Fibroblast of lung (primary cell): ENCODE measurements around the gene ANKRD22. TPM values are rescaled to one million over a fixed set of nuclear protein-coding genes. Genes with fewer than 3 reads are reported as not detected.
A peak's percentile ranks its signal among the peaks of the same experiment; 100 is the strongest.

Source experiments
- DNase-seq, 2 donors: peaks; one replicate each; pipeline versions ENCODE4 v3.0.0 to v3.0.0-alpha.2; 2010; ENCODE audit warnings: low read depth in 2 of 2
- H2AFZ ChIP-seq: 2 replicates; pipeline ENCODE4 v1.5.1; 2012; ENCODE audit warnings: low read length, control low read depth, inconsistent platforms
- H3K27ac ChIP-seq: 2 replicates; pipeline ENCODE4 v1.5.1; 2011; ENCODE audit warnings: low read length, control low read depth; ENCODE audit not compliant: insufficient read depth
- H3K27me3 ChIP-seq: 2 replicates; pipeline ENCODE4 v1.5.1; 2011; ENCODE audit warnings: mild to moderate bottlenecking, low read length; ENCODE audit not compliant: control insufficient read depth, insufficient read depth
- H3K36me3 ChIP-seq: 2 replicates; pipeline ENCODE4 v1.5.1; 2011; ENCODE audit warnings: low read length; ENCODE audit not compliant: control insufficient read depth, insufficient read depth
- H3K4me1 ChIP-seq: 2 replicates; pipeline ENCODE4 v1.5.1; 2011; ENCODE audit warnings: low read length; ENCODE audit not compliant: control insufficient read depth, insufficient read depth; ENCODE audit errors: extremely low read depth
- H3K4me2 ChIP-seq: 2 replicates; pipeline ENCODE4 v1.5.1; 2011; ENCODE audit warnings: low read length, control low read depth; ENCODE audit not compliant: insufficient read depth; ENCODE audit errors: extremely low read depth
- H3K4me3 ChIP-seq, 4 experiments: fragments of 200-600 bp in 1 of 4; sonication (generic) in 1 of 4; replicated peaks in 1 of 4; 2 replicates each; pipeline ENCODE4 v1.5.1; 2011 to 2016; ENCODE audit warnings: low read length in 4 of 4, low read depth in 3 of 4, mild to moderate bottlenecking in 3 of 4, control low read depth in 2 of 4, inconsistent platforms in 1 of 4, mixed read lengths in 1 of 4; ENCODE audit not compliant: insufficient read depth in 1 of 4; ENCODE audit errors: control extremely low read depth in 1 of 4
- H3K79me2 ChIP-seq: 2 replicates; pipeline ENCODE4 v1.5.1; 2012; ENCODE audit warnings: mild to moderate bottlenecking, low read length, inconsistent platforms; ENCODE audit not compliant: control insufficient read depth, insufficient read depth
- H3K9ac ChIP-seq: 2 replicates; pipeline ENCODE4 v1.5.1; 2011; ENCODE audit warnings: mild to moderate bottlenecking, low read length, control low read depth; ENCODE audit not compliant: insufficient read depth
- H3K9me3 ChIP-seq: 2 replicates; pipeline ENCODE4 v1.5.1; 2012; ENCODE audit warnings: low read depth, low read length; ENCODE audit not compliant: control insufficient read depth, insufficient read depth
- H4K20me1 ChIP-seq: 2 replicates; pipeline ENCODE4 v1.5.1; 2011; ENCODE audit warnings: low read length; ENCODE audit not compliant: control insufficient read depth, insufficient read depth; ENCODE audit errors: extremely low read depth
- EZH2 ChIP-seq: IDR thresholded peaks from 2 replicates; pipeline ENCODE4 v1.5.1; 2012; ENCODE audit warnings: low read length, control low read depth, mild to moderate bottlenecking; ENCODE audit errors: missing control alignments
- polyA plus RNA-seq, 2 donors: library from polyadenylated mRNA; depleted of rRNA in 1 of 2; stranded (reverse) in 1 of 2; unstranded in 1 of 2; fragments of >200 nt; gene quantifications; 2 replicates each; pipeline ENCODE4 v1.2.1, GENCODE V29; 2011 to 2012; ENCODE audit warnings: missing spikeins in 1 of 2
- total RNA-seq: library from RNA; depleted of rRNA; stranded (reverse); fragments of >200 nt; gene quantifications from 2 replicates; pipeline ENCODE4 v1.2.1, GENCODE V29; 2014
- TF ChIP-seq, protein P1 (sequence below), 2 donors: IDR thresholded peaks in 1 of 2; conservative IDR thresholded peaks in 1 of 2; 1 replicate in 1 of 2; 2 replicates in 1 of 2; pipeline ENCODE4 v1.5.1; 2011 to 2012; ENCODE audit warnings: low read length in 2 of 2, control low read depth in 1 of 2, inconsistent platforms in 1 of 2, low read depth in 1 of 2, mild to moderate bottlenecking in 1 of 2

ANKRD22 gene
- total and polyA plus RNA-seq, 2 donors (not counting 1 experiment from before 2014, with no cell fraction given) = 0.17 TPM; not detected in 1

DNA sequence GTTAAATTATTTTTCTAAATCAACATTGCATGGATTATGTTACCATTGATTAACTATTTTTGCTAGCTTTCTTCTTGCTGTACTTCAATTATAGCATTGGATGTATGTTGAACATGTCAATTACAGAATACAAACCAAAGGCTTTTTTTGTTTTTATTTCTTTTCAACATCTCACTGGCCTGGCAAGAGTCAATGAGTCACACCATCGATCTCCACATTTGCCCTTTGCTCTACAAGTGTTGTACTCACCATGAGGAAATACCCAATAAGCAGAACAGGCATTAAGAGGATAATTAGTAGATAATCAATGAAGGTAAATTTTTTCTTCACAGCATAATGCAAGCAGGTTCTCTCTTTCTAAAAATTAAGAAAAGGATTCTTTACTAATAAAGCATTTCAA, 23.3 kb downstream of the ANKRD22 start:
- Histone ChIP-seq H3K27ac (no peak overlapping the region), H3K36me3 (no peaks in the 10 kb centered on the region), H4K20me1 (no peaks in the 10 kb centered on the region), H2AFZ (no peak overlapping the region), H3K4me1 (no peaks in the 10 kb centered on the region), H3K9me3 (no peaks in the 10 kb centered on the region), H3K27me3 (no peaks in the 10 kb centered on the region), H3K4me3 (no peak overlapping the region), H3K79me2 (no peaks in the 10 kb centered on the region), H3K9ac (no peak overlapping the region), H3K4me2 (no peak overlapping the region)
- no peak for TF ChIP-seq EZH2
- TF ChIP-seq, protein P1, sequence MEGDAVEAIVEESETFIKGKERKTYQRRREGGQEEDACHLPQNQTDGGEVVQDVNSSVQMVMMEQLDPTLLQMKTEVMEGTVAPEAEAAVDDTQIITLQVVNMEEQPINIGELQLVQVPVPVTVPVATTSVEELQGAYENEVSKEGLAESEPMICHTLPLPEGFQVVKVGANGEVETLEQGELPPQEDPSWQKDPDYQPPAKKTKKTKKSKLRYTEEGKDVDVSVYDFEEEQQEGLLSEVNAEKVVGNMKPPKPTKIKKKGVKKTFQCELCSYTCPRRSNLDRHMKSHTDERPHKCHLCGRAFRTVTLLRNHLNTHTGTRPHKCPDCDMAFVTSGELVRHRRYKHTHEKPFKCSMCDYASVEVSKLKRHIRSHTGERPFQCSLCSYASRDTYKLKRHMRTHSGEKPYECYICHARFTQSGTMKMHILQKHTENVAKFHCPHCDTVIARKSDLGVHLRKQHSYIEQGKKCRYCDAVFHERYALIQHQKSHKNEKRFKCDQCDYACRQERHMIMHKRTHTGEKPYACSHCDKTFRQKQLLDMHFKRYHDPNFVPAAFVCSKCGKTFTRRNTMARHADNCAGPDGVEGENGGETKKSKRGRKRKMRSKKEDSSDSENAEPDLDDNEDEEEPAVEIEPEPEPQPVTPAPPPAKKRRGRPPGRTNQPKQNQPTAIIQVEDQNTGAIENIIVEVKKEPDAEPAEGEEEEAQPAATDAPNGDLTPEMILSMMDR (conservative IDR thresholded peaks at IDR 0.05 in 1 of 2, IDR thresholded peaks at IDR 0.05 in 1 of 2; ENCODE audit: low read depth in 1 of 2, low read length in 2 of 2) = no peak
- peak in 1 of 2 donors; percentile 60 for DNase-seq

DNA sequence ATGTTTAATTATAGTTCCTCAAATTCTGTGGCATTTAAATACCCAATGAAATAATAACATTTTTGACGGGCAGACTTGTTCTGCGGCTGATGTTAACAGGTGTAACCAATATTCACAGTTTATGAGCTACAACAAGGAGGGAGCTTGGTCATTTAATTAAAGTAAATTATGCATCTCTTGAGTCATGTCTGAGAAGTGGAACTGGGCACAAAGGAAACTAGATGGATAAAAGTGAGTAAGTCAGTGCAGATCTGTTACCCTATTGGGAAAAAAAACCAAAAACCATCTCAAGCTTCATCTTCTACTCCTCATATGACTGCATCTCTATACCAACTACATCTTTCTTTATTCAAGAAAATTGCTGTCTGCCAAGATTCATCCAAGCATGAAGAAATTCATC, 24.0 kb downstream of the ANKRD22 start:
- Histone ChIP-seq H3K9ac (no peak overlapping the region), H3K27me3 (no peaks in the 10 kb centered on the region), H3K4me2 (no peak overlapping the region), H3K27ac (no peak overlapping the region), H3K9me3 (no peaks in the 10 kb centered on the region), H3K4me1 (no peaks in the 10 kb centered on the region), H4K20me1 (no peaks in the 10 kb centered on the region), H3K4me3 (no peak overlapping the region), H3K36me3 (no peaks in the 10 kb centered on the region), H3K79me2 (no peaks in the 10 kb centered on the region), H2AFZ (no peak overlapping the region)
- no peak for DNase-seq
- TF ChIP-seq, protein P1 (conservative IDR thresholded peaks at IDR 0.05 in 1 of 2, IDR thresholded peaks at IDR 0.05 in 1 of 2; ENCODE audit: low read depth in 1 of 2, low read length in 2 of 2) = no peak
- no peak for TF ChIP-seq EZH2

DNA sequence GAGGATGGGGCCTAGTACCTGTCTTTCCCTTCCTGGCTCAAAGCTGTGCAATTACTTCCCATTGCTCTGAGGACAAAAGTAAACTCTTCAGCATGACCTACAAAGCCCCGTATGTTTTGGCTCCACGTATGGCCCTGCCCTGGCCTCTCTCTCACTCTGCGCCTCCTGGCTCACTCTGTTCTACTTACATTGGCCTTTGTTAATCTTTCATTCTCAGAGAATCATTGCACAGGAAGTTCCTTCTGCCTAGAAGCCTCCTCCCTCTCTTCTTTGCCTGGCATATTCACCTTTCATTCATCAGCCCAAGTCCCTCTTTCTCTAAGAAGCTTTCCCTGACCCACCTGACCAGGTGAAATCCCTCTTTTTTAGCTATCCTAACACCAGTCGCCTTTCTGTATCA, 25.3 kb downstream of the ANKRD22 start:
- Histone ChIP-seq H2AFZ (no peak overlapping the region), H3K27ac (no peak overlapping the region), H3K4me3 (no peak overlapping the region), H4K20me1 (no peaks in the 10 kb centered on the region), H3K9ac (no peak overlapping the region), H3K36me3 (no peaks in the 10 kb centered on the region), H3K4me2 (no peak overlapping the region), H3K27me3 (no peaks in the 10 kb centered on the region), H3K4me1 (no peaks in the 10 kb centered on the region), H3K9me3 (no peaks in the 10 kb centered on the region), H3K79me2 (no peaks in the 10 kb centered on the region)
- DNase-seq = no peak
- TF ChIP-seq EZH2 = no peak
- TF ChIP-seq, protein P1 (conservative IDR thresholded peaks at IDR 0.05 in 1 of 2, IDR thresholded peaks at IDR 0.05 in 1 of 2; ENCODE audit: low read depth in 1 of 2, low read length in 2 of 2) = no peak
